SK-N-DZ (cell line): Measurements from ENCODE around the gene SIGLEC10. TPM values are rescaled to one million over a fixed set of nuclear protein-coding genes. Genes with fewer than 3 reads are reported as not detected.
A peak's percentile ranks its signal among the peaks of the same experiment; 100 is the strongest.
"Not testable (repeated sequence)": the region's sequence is repeated elsewhere in the genome, so short reads cannot be mapped to it uniquely, and the experiment has no call there.

Source experiments
- DNase-seq: peaks from one replicate; pipeline ENCODE4 v3.0.0-alpha.2; 2015; ENCODE audit warnings: low spot score
- polyA plus RNA-seq, 2 experiments: library from polyadenylated mRNA; depleted of rRNA; stranded (reverse); fragments of >200 nt; gene quantifications; 2 replicates each; pipeline ENCODE4 v1.2.3, GENCODE V29; 2014

The SIGLEC10 gene
- polyA plus RNA-seq (2014; cell fraction: cytosol; rRNA removed) = 0.99 and 1.8 TPM in 2 replicates
- polyA plus RNA-seq (2014; cell fraction: nucleus; rRNA removed) = 0.65 and 1.2 TPM in 2 replicates

DNA sequence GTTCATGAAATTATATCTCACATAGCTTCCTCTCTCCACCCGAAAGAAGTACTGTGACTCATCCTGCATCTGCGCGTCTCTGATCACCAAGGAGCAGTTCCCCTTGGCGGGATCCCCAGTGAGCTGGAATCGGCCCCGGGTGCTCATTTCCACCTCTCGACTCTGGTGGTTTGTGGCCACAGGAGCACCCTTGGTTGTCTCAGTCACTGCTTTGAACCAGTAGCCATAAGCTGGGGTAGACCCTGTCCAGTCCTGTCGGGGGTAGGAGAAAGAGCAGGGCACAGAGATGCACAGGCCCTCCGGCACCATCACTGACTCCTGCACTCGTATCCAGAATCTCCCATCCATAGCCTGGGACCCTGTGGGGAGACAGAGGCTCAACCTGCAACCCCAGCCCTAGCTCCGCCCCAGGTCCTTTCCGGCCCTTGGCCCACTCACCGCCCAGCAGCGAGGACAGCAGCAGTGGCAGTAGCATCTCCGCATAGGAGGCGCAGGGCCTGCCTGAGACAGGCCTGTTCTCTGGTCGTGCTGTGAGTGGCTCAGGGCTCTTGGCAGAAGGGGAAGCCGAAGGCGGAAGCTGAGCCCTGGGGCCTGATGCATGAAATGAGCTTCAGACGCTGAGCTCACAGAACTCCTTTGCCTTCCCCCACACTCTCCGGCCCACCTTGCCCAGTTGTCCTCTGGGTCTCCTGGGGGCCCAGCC, at the start of gene SIGLEC10:
SIGLEC10 (minus strand) TSS at position 536 of the 703 bp plus-strand sequence; CDS start at position 475, 61 bp downstream.
- peak; percentile 63 for DNase-seq

DNA sequence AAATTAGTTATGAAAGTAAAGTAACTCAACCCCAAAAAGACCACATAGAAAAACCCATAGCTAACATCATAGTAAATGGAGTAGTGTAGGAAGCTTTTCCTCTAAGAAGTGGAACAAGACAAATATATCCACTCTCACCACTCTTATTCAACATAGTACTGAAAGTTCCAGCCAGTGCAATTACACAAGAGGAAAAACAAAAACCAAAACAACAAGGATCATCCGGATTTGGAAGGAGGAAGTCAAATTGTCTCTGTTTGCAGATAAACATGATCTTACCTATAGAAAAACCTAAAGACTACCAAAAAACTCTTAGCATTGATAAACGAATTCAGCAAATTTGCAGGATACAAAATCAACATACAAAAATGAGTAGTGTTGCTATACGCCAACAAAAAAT, 49.3 kb upstream of the SIGLEC10 start:
- no peak for DNase-seq

- DNase-seq = not testable (repeated sequence)
Observed at GRCh38 chr19:51463976-51464581, 46.6 kb upstream of the SIGLEC10 start.

- DNase-seq = no peak
Observed at GRCh38 chr19:51462681-51463080, 45.2 kb upstream of the SIGLEC10 start.

DNA sequence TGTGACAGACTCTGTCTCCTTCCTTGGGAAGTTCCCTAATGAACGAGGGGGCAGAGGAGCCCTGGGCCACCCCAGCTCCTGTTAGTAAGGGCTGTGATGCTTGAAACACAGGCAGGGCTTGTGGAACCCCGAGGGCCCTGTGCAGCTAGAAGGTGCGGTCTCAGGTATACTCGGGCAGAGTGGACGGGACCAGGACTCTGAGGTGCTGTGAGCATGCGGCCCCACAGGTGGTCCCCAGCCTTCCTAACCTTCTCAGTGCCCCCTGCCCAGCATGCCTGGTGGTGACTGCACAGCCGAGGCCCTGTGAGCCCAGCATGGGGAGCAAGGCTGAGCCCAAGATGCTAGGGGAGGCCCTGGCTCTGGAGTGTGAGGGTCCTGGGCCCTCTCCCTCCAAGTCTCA, 44.8 kb upstream of the SIGLEC10 start:
- DNase-seq = no peak

GRCh38 chr19:51461723-51462161, 44.3 kb upstream of the SIGLEC10 start:
- DNase-seq = no peak

DNA sequence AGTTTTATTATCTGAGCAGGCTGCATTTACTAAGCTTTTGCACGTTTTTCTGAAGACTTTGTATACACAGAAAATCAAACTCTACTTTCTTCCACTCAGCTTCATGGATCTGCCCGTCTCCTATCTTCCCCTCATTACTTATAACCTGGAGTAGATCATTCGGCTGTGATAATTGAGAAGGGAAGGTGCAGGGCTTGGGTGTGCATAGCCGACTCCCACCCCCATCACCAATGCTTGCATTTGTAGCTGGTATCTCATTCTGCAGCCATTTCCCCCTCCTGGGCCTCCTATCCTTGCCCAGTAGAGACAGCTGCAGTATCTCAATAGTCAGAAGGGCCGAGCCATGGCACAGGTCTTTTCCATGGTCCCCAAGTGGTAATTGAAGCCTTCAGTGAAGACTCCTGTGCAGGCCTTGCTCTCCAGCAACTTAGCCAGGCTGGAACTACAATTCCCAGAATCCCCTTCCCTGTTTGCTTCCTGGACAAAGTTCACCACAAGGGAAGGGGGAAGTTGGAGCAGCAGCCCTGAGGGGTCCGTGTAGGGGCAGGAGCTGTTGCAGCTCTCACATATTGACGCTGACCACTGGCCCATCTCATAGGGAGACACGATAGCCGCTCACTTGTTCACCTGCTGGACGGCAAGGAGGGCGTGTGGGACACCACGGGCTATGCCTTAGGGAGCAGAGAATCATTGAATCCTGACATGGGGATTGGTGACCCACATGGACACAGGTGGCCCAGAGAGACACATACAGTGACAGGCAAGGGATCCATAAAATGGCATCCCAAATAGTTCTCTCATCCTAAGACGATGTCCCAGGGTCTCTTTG, 42.9 kb upstream of the SIGLEC10 start:
- peak; percentile 34 for DNase-seq

DNA sequence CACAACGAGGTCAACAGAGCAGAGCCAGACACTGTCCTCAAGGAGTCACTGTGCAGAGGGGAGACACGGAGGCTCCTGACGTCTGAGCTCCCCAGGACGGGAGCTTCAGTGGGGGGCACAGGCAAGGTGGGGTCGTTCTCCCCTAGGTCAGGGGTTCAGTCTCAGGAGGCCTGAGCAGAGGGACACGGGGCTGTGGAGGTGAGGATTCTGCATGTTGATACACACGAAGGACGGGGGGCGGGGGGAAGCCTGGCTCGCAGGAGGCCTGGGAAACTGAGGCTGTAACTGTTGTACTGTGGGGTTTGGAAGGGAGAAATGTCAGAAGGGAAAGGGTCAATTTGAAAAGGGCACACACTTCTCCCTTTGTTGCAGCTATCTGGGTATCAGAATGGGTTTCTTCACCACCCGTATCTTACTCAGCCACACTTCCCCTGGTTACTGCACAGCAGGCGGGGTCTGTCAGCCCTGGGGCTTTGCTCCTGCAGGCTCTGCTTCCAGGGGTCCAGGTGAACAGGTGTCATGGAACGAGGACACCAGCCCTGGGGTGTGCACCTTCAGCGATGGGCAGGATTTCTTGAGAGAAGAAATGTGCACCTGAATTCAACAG, 41.6 kb upstream of the SIGLEC10 start:
- DNase-seq = no peak

- DNase-seq = no peak
Observed at GRCh38 chr19:51458051-51458645, 40.7 kb upstream of the SIGLEC10 start, which contains the start of gene SIGLEC8. Gene SIGLEC8, minus strand, starts transcription at chr19:51458454. Its CDS starts 67 bp downstream, at chr19:51458387.

GRCh38 chr19:51457351-51458013, 40.0 kb upstream of the SIGLEC10 start:
- DNase-seq = no peak

GRCh38 chr19:51456541-51457290, 39.3 kb upstream of the SIGLEC10 start:
- DNase-seq = no peak

DNA sequence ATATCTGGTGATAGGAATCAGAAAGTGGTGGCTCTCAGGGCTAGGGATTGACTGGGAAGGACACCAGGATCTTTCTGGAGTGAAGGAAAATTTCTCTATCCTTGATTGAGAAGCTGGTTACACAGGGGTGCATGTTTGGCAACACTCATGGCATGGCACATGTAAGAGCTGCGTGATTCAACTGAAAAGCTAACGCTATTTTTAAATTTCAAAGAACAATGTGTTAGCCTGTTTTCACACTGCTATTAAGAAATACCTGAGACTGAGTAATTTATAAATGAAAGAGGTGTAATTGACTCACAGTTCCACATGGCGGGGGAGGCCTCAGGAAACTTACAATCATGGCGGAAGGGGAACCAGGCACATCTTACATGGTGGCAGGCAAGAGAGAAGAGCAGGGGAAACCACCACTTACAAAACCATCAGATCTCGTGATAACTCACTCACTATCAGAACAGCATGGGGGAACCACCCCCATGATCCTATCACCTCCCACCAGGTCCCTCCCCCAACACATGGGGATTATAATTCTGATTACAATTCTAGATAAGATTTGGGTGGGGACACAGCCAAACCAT, 33.4 kb upstream of the SIGLEC10 start:
- DNase-seq = no peak

- no peak for DNase-seq
Observed at GRCh38 chr19:51448411-51449016, 31.1 kb upstream of the SIGLEC10 start.

- no peak for DNase-seq
Observed at GRCh38 chr19:51448011-51448410, 30.6 kb upstream of the SIGLEC10 start.

GRCh38 chr19:51447510-51447909, 30.1 kb upstream of the SIGLEC10 start:
- not testable (repeated sequence) for DNase-seq

DNA sequence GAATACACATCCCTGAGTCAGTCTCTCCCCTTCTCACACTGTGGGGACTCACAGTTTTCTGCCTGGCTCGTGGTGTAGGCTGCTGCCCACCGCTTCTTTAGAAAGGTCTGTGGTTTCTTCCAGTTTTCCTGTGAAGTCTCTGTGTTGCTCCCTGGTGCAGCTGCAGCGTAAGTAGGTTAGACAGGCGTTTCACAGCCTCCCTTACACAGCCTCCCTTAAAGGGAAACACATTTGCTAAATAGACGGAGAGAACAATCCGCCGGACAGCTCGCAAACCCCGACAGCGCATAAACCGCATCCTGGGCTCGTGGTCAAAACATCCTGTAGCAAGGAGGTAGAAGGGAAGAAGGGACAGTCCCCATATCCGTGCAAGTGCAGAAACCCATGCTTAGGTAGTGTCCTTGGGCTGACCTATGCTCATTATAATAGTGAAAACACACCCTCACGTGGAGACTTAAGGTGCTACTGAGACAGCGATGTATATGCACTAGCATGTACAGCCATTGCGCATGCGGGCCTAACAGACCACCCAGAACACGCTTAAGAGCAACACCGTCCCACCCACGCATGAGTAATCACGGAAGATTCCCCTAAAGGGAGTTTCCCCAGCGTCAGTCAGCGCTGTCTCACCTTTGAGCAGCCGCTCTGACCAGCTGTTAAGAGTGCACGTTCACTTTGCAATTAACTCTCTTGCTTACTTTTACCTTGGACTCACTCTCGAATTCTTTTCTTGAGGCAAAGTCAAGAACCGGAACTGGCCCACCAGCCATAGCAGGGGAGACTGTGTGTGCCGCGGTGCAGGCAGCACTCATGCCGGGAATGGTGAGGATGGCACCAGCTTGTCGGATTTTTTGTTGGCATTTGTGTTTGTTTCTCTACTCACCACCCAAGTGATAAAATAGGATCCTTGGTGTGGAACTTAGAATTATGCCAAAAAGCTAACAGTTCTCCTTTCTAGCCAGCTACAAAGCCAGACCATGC, 24.3 kb upstream of the SIGLEC10 start:
- no peak for DNase-seq

GRCh38 chr19:51440846-51441409, 23.5 kb upstream of the SIGLEC10 start:
- DNase-seq = no peak
